SU-DHL-6 (cell line): ENCODE measurements around the gene CETP.

ENCODE experiments used
- CTCF ChIP-seq: fragments of 200-600 bp; sonication (generic); IDR thresholded peaks from one replicate; pipeline ENCODE4 v1.5.1; 2017; ENCODE audit warnings: antibody characterized with exemption, mild to moderate bottlenecking, low read length, moderate library complexity; ENCODE audit not compliant: insufficient read depth, poor library complexity, severe bottlenecking
- EZH2phosphoT487 ChIP-seq: fragments of 200-600 bp; sonication (generic), shearing (Covaris generic); conservative IDR thresholded peaks from 2 replicates; pipeline ENCODE4 v1.6.1; 2018; ENCODE audit warnings: mild to moderate bottlenecking, antibody characterized with exemption, low read length, moderate library complexity, mixed read lengths

- TF ChIP-seq CTCF, result no peak
- no peak for TF ChIP-seq EZH2phosphoT487
These were observed 13.5 kb upstream of the CETP start for GRCh38 chr16:56948234-56948633.
